OCI-M1 (cell line): ENCODE measurements around the gene CEACAM8.
"Not testable (repeated sequence)": the region's sequence is repeated elsewhere in the genome, so short reads cannot be mapped to it uniquely, and the experiment has no call there.

Source experiments
- DNase-seq: peaks from one replicate; lab custom pipeline; 2025; lab: John Stamatoyannopoulos, UW

Gene CEACAM8

GRCh38 chr19:42542791-42543190, 51.9 kb downstream of the CEACAM8 start:
- no peak for DNase-seq

DNA sequence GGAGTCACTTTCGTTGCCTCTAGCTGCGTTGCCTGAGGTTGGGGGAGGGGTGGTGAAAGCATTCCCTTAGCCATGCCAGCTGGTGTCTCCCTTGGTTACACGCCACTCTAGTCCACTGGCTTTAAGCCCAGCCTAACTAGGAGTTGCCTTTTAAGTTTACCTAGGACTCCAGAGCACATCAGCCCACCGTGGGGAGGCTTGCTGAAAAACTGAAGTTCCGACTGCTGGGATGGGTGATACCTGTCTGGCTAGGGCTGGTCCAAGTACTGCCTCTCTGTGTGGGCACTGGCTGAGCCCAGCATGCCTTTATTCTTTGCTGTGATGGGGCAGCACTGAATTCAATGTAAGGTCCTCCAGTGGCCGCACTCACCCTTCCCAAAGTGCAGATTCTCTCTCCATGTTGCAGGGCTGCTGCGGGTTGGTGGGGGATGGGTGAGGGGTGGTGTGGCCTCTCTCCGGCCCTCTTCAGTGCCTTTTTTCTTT, 54.6 kb downstream of the CEACAM8 start:
- no peak for DNase-seq

DNA sequence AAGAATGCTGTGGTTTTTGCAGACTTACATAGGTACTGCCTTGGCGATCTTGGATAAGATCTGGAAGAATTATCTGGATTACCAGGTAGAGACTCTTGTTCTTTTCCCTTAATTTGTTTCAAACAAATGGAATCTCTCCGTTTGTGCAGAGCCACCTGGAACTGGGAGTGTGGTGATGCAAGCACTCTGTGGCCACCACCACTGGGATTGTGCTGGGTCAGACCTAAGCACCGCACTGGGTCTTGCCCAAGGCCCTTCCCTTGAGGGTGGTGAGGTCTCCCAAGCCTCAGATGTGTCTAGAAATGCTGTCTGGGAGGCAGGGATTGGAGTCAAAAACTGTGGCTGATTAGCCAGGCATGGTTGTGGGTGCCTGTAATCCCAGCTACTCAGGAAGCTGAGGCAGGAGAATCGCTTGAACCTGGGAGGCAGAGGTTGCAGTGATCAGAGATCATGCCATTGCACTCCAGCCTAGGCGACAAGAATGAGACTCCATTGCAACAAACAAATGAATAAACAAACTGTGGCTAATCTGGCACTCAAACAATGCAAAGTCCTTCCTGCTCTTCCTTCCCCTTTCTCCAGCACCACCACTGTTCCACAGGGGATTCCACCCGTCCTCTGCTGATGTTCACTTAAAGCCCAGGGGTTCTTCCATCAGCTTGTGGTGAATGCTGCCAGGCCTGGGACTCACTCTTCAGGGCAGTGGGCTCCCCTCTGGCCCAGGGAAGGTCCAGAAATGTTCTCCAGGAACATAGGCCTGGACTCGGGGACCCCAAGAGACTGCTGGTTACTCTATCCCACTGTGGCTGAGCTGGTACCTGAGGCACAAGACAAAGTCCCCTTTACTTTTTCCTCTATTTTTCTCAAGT, 55.6 kb downstream of the CEACAM8 start:
- DNase-seq: no peak

DNA sequence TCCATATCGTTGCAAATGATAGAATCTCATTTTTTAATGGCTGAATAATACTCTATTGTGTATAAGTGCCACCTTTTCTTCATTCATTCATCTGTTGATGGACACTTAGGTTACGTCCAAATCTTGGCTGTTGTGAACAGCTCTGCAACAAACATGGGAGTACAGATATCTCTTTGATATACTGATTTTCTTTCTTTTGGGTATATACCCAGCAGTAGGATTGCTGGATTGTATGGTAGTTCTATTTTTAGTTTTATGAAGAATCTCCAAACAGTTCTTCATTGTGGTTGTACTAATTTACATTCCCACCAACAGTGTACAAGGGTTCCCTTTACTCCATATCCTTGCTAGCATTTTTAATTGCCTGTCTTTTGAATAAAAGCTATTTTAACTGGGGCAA, 59.4 kb downstream of the CEACAM8 start:
- not testable (repeated sequence) for DNase-seq

- DNase-seq: no peak
Observed at GRCh38 chr19:42534391-42534790, 60.3 kb downstream of the CEACAM8 start.

DNA sequence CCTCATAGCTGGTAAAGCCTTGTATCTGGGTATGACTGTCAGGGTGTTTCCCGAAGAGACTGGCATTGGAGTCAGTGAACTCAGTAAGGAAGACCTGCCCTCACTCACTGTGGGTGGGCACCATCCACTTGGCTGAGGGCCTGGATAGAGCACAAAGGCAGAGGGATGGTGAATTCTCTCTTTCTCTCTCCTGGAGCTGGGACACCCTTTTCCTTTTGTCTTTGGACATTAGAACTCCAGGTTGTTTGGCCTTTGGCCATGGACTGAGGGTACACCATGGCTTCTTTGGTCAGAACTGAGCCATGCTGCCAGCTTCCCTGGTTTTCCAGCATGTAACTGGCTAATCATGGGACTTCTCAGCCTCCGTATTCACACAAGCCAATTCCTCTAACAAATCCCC, 61.8 kb downstream of the CEACAM8 start:
- no peak for DNase-seq

DNA sequence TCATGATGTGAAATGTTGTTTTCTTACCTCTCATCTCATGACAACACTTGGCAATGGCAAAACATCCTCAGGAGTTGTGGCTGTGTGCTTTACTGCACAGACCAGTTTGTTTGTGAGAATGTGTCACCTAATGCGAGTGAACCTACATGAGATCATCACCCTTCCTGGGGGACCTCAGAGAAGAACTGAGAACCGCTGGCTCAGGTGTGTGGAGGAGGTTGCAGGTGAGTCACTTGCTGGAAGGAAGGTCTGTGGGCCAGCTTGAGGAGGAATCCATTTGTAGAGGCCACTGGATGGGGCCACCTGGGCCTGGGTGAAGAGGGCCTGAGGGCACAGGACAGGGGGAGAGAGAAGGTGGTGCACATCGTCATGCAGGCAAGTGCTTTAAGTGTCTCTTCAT, 63.4 kb downstream of the CEACAM8 start:
- no peak for DNase-seq
